Left ventricle myocardium inferior (tissue), 1 donor: ENCODE measurements around the gene MYMK. TPM values are rescaled to one million over a fixed set of nuclear protein-coding genes. Genes with fewer than 3 reads are reported as not detected.
A peak's percentile ranks its signal among the peaks of the same experiment; 100 is the strongest.

ENCODE experiments used
- DNase-seq: peaks from one replicate; pipeline ENCODE4 v3.0.0-alpha.2; 2020
- H3K27ac ChIP-seq: fragments of 200-600 bp; replicated peaks from 2 replicates; pipeline ENCODE4 v1.8.0; 2021
- H3K27me3 ChIP-seq: fragments of 200-600 bp; 2 replicates; pipeline ENCODE4 v1.8.0; 2021; ENCODE audit warnings: low read depth
- H3K36me3 ChIP-seq: fragments of 200-600 bp; 2 replicates; pipeline ENCODE4 v1.8.0; 2021
- H3K4me1 ChIP-seq: fragments of 200-600 bp; 2 replicates; pipeline ENCODE4 v1.8.0; 2021
- H3K4me3 ChIP-seq: fragments of 200-600 bp; 2 replicates; pipeline ENCODE4 v1.8.0; 2021; ENCODE audit warnings: mild to moderate bottlenecking, moderate library complexity
- H3K9me3 ChIP-seq: fragments of 200-600 bp; replicated peaks from 2 replicates; pipeline ENCODE4 v1.8.0; 2021
- intact Hi-C: fragments of 100-400 bp; cut with micrococcal nuclease; formaldehyde crosslinking; loops from one replicate; pipeline ENCODE4 v1.11.0; 2022
- total RNA-seq: library from RNA; stranded (reverse); fragmentation: NEBNext Ultra II Directional; extraction: Animal tissue kit (Norgen Biotek cat#: 25700); gene quantifications from one replicate; pipeline ENCODE4 v1.2.1, GENCODE V29; 2021
- TF ChIP-seq, protein P1 (sequence below): fragments of 200-600 bp; IDR thresholded peaks from 2 replicates; pipeline ENCODE4 v1.8.0; 2021; ENCODE audit warnings: antibody characterized with exemption, mild to moderate bottlenecking, borderline replicate concordance
- donor health status: DM: no; HTN: yes; CAD: no; lungs with severe emphysema.

Gene MYMK
- total RNA-seq, 1 donor from 2014 or later = not detected

DNA sequence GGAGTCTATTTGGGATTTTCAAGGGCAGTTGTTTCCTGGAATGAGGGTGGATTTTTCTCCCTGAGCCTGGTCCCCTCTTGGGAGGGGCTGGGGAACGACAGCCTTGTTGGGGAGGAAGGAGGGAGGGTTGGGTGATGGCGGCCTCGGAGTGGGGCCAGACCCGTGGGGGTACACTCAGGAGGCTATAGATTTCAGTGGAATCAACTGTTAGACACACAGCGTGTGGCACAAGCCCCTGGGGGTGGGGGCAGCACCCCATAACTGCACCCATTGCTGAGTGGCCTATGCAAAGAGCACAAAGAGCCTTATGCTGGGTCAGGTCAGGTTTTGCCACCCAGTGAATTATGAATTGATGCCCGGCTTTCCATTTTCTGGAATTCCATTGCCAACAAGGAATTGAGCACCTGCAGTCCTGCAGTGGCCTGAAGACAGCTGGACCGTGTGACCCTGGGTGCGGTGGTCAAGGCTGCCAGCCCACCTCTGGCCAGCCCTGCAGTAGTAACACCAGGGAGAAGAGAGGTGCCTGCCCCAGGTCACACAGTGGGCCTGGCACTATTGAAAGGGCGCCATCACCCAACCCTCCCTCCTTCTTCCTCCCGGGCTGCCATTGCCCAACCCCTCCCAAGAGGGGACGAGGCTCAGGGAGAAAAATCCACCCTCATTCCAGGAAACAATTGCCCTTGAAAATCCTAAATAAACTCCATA is 8.4 kb downstream of the MYMK start:
- Histone ChIP-seq H3K4me3 (no peak overlapping the region), H3K9me3 (no peaks in the 10 kb centered on the region), H3K27me3 (peaks cover 12% of the 10 kb centered on the region), H3K4me1 (peaks cover 18% of the 10 kb centered on the region), H3K27ac (no peak overlapping the region), H3K36me3 (no peaks in the 10 kb centered on the region)
- DNase-seq = no peak
- TF ChIP-seq, protein P1, sequence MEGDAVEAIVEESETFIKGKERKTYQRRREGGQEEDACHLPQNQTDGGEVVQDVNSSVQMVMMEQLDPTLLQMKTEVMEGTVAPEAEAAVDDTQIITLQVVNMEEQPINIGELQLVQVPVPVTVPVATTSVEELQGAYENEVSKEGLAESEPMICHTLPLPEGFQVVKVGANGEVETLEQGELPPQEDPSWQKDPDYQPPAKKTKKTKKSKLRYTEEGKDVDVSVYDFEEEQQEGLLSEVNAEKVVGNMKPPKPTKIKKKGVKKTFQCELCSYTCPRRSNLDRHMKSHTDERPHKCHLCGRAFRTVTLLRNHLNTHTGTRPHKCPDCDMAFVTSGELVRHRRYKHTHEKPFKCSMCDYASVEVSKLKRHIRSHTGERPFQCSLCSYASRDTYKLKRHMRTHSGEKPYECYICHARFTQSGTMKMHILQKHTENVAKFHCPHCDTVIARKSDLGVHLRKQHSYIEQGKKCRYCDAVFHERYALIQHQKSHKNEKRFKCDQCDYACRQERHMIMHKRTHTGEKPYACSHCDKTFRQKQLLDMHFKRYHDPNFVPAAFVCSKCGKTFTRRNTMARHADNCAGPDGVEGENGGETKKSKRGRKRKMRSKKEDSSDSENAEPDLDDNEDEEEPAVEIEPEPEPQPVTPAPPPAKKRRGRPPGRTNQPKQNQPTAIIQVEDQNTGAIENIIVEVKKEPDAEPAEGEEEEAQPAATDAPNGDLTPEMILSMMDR = no peak
- intact Hi-C loops = no loop called here

DNA sequence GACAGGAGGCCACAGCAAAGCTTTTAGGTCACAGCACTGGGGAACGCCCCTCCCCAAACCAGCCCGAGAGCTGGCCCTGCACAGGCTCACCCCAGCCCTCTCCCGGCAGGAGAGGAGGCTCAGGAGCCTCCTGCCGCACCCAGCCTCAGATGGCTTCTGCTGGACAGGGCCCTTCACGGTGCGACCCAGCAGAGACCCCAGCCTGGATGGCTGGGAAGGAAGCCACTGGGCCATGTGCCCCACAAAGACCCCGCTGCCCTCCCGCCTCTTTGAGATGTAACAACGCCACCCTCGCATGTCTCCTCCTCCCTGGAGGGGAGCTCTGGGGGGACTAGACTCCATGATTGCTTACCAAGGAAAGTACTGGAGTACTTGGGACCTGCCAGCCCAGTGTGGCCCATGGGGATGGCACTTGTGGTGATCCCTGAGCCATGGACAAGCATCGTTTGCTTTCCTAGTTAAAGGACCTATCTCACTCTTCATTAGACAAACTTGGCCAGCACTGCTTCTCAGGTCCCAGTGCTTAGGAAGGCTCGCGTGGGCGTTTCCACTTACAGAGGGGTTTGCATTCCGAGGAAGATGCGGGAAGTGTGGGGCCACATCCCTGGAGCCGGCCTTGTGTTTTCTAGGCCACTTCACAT is 9.0 kb downstream of the MYMK start:
- Histone ChIP-seq H3K36me3 (no peaks in the 10 kb centered on the region), H3K4me3 (no peak overlapping the region), H3K4me1 (peaks cover 18% of the 10 kb centered on the region), H3K27ac (no peak overlapping the region), H3K27me3 (peaks cover 12% of the 10 kb centered on the region), H3K9me3 (no peaks in the 10 kb centered on the region)
- TF ChIP-seq, protein P1 = no peak
- DNase-seq = no peak
- intact Hi-C loops = no loop called here

GRCh38 chr9:133515240-133515610 is 9.5 kb downstream of the MYMK start:
- no peak for DNase-seq
- Histone ChIP-seq H3K4me1 (peaks cover 18% of the 10 kb centered on the region), H3K27ac (no peak overlapping the region), H3K36me3 (no peaks in the 10 kb centered on the region), H3K4me3 (no peak overlapping the region), H3K9me3 (no peaks in the 10 kb centered on the region), H3K27me3 (peaks cover 12% of the 10 kb centered on the region)
- TF ChIP-seq, protein P1 = no peak
- intact Hi-C loops = no loop called here

DNA sequence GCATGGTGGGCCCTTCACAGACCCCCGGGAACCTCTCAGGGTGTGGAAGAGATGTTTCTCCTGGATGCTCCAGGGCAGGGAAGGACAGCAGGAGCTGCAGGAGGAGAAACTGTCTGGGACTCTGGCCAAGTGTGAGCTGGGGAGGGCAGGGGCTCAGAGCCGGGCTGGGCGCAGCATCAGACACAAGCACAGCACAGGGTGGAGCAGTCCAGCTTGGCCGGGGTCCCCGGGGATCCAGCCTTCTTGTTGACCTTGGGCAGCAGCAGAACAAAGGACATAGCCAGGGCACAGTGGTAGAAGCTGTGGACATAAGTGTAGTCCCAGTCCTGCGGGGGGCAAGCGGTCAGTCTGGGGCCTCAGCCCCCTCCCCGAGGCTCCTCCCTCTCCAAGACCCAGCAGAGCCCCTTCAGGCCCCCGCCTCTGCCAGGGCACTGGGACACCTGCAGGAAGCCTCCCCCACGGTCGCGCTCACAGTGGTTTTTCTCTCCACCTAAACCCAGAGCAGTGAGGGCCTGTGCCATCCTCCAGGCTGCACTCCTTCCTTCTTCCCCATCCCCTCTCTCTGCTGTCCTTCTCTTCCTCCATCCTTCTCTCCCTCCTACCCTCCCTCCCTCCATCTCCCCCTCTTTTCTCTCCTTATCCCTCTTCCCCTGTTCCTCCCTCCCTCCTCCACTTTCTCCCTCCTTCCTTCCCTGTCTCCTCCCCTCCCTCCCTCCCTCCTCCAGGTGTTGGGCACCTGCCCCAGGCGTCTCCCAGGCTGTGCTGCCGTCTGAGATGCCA is 10.1 kb downstream of the MYMK start:
- Histone ChIP-seq H3K36me3 (no peaks in the 10 kb centered on the region), H3K4me1 (peaks cover 22% of the 10 kb centered on the region), H3K27me3 (peaks cover 12% of the 10 kb centered on the region), H3K4me3 (no peak overlapping the region), H3K27ac (peak overlapping the region; percentile 41), H3K9me3 (no peaks in the 10 kb centered on the region)
- intact Hi-C loops = no loop called here
- DNase-seq = peak; percentile 81
- TF ChIP-seq, protein P1 = no peak

DNA sequence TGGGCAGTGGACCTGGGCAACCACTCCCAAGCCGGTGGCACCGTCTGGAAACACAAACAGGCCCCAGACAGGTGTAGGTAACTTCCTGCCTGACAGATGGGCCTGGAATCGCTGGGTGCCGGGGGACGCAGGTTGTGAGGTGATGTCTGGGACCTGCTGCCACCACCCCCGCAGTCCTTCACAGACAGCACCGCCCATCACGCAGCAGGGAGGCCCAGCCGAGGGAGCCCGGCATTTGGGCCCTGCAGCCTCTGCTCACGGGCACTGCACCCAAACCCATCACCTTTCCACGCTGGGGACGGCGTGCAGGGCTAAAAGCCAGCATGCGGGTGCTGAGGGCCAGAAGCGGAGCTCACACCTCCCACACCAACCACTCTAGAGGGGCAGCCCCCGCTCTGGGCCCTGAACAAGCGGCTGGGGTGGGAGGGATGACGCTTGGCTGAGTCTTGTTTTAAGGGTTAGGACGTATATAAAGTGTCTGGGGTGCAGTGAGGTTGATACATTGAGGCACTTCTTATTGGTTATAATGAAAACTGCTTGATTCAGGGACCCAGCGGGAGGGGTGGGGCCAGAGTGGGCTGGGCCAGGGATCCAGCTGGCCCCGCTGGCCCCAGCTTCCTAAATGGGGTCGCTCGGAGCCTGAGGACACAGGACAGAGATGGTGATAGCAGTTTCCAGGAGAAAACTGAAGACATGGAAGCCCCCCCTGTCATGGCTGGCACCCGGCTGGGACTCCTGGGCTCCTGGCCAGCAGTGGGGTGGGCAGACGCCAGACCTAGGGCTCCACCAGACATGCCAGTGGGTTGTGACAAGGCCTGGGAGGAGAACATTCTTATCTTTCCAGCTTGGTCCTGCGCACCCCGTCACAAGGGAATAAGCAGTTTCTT is 11.3 kb downstream of the MYMK start:
- DNase-seq = no peak
- intact Hi-C loops = no loop called here

More for the DNA sequence above, 11.3 kb downstream of the MYMK start:
- no peak overlapping the region for H3K4me3 ChIP-seq
- H3K36me3 ChIP-seq = no peaks in the 10 kb centered on the region
- peaks cover 31% of the 10 kb centered on the region for H3K4me1 ChIP-seq
- TF ChIP-seq, protein P1 = no peak
- peaks cover 12% of the 10 kb centered on the region for H3K27me3 ChIP-seq
- H3K9me3 ChIP-seq = no peaks in the 10 kb centered on the region
- H3K27ac ChIP-seq = no peak overlapping the region
